ENCODE data around the gene ORC5.

ORC5 gene

GRCh38 chr7:104152468-104152867, 55.3 kb downstream of the ORC5 start:
- no peak for TF ChIP-seq CTCF (IDR thresholded peaks at IDR 0.05; ENCODE audit: low read depth, low read length, missing control alignments)

DNA sequence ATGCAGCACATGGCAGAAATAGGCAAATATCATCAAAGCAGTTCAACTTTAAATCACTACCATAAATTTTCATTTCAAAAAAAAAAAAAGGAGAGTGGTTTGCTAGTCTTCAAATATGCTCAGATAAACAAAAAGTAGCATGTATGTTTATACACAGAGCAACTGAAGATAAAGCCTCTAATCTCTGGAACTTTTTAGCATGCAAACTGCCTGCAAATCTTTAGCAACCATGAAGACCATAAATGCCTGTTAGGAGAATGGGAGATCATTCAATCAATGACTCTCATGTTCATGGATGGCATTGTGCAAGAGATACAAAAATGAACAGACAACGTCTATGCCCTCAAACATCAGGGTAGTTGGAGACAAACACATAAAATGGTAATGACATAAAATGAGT, 57.3 kb downstream of the ORC5 start:
- no peak overlapping the region for H3K4me3 ChIP-seq (replicated peaks; ENCODE audit: low read depth, low read length)
- TF ChIP-seq CTCF (IDR thresholded peaks at IDR 0.05; ENCODE audit: low read depth, low read length, missing control alignments), result no peak
- DNase-seq (ENCODE audit: extremely low read depth, low read depth), result no peak

More at GRCh38 chr7:104152468-104152867, 55.3 kb downstream of the ORC5 start:
- H3K4me3 ChIP-seq (replicated peaks; ENCODE audit: low read depth, low read length), result no peak overlapping the region
- no peak for DNase-seq (ENCODE audit: extremely low read depth, low read depth)

DNA sequence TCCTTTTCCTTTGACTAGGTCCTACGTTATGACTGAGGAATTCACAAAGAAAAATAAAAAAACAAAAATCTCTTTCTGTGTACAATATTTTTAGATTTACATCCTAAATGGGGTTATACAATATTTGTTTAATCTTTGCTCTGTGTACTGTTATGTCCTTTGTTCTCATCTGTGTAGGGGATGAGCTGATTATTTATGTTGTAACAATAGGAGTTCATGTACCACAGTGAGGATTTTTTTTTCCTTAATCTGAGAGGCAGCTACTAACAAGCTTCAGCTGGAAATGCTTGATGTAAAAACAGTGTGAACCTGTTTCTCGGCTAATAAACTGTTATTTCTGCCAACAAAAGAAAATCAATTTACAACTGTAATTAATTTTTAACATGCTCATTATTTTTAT, 58.0 kb downstream of the ORC5 start:
- H3K4me3 ChIP-seq (replicated peaks; ENCODE audit: low read depth, low read length), result no peak overlapping the region

GRCh38 chr7:104142147-104142546, 65.7 kb downstream of the ORC5 start:
- TF ChIP-seq CTCF (IDR thresholded peaks at IDR 0.05; ENCODE audit: low read depth, low read length, missing control alignments), result no peak
- no peak overlapping the region for H3K4me3 ChIP-seq (replicated peaks; ENCODE audit: low read depth, low read length)
- no peak for DNase-seq (ENCODE audit: extremely low read depth, low read depth)

More for the DNA sequence above, 58.0 kb downstream of the ORC5 start:
- TF ChIP-seq CTCF (IDR thresholded peaks at IDR 0.05; ENCODE audit: low read depth, low read length, missing control alignments), result no peak
- DNase-seq (ENCODE audit: extremely low read depth, low read depth), result no peak

GRCh38 chr7:104137971-104138370, 69.8 kb downstream of the ORC5 start:
- H3K4me3 ChIP-seq (replicated peaks; ENCODE audit: low read depth, low read length), result no peak overlapping the region
- DNase-seq (ENCODE audit: extremely low read depth, low read depth), result peak; percentile 43
- TF ChIP-seq CTCF (IDR thresholded peaks at IDR 0.05; ENCODE audit: low read depth, low read length, missing control alignments), result no peak

DNA sequence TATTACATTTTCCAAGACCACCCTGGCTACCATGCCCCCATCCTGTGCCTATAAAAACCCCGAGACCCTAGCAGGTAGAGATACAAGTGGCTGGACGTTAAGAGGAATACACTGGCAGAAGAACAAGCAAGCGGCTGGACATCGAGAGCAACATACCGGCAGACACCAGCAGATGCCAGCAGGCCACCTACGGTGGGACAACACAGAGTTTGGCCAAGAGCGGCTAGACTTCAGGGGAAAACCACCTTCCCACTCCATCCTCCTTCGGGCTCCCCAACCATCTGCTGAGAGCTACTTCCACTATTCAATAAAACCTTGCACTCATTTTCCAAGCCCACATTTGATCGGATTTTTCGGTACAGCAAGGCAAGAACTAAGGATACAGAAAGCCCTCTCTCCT, 70.3 kb downstream of the ORC5 start:
- no peak for TF ChIP-seq CTCF (IDR thresholded peaks at IDR 0.05; ENCODE audit: low read depth, low read length, missing control alignments)
- no peak overlapping the region for H3K4me3 ChIP-seq (replicated peaks; ENCODE audit: low read depth, low read length)
- DNase-seq (ENCODE audit: extremely low read depth, low read depth), result no peak

GRCh38 chr7:104136981-104137380, 70.8 kb downstream of the ORC5 start:
- no peak for DNase-seq (ENCODE audit: extremely low read depth, low read depth)
- no peak overlapping the region for H3K4me3 ChIP-seq (replicated peaks; ENCODE audit: low read depth, low read length)
- TF ChIP-seq CTCF (IDR thresholded peaks at IDR 0.05; ENCODE audit: low read depth, low read length, missing control alignments), result no peak

Data from HFF-Myc (cell line).